Ureter (tissue), 1 donor: Measurements from ENCODE around the gene MYOCOS. TPM values are rescaled to one million over a fixed set of nuclear protein-coding genes. Genes with fewer than 3 reads are reported as not detected.

Source experiments
- DNase-seq: peaks from one replicate; pipeline ENCODE4 v3.0.0-alpha.2; 2020; ENCODE audit warnings: low spot score
- total RNA-seq: library from RNA; stranded (reverse); gene quantifications from one replicate; pipeline ENCODE4 v1.2.4, GENCODE V29; 2023
- donor health status: DM: yes; HTN: yes; CAD: no.

MYOCOS gene
- total RNA-seq, 1 donor from 2014 or later = not detected

DNA sequence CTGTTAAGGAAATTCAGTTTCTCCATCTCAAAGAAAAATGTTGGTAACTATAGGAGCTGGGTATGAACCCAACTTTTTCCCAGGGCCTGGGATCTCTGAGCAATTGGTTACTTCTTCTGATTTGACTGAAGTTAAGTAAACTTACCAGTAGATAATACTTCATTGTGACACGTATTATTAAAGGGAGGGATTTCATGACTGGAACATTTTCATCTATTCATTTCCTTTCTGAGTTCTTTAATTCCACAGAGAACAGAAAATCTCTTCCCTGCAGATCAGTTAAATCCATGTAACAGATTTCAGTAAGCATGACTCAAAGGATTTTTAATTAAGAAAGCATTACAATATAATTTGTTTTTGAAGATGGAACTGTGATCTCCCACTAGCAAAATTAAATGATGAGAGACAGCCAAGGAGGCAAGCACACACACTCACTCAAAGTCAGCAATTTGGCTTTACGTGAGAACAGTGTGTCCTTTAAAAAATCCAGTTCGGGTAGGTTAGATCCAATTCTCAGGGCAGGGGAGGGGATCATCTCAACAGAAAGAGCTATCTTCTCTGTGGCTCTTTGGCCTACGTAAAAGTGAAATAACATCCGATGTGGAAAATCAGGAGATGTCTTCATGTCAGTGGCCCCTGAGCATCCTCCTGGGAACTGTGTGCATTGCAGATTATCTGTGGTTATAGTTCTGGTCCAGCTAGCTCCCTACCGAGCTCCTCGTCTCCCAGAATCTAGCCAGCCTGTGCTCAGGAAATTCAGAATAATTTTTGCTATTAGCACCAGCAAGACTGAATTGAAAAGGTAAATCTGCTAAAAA lies 41.2 kb downstream of the MYOCOS start:
- no peak for DNase-seq

DNA sequence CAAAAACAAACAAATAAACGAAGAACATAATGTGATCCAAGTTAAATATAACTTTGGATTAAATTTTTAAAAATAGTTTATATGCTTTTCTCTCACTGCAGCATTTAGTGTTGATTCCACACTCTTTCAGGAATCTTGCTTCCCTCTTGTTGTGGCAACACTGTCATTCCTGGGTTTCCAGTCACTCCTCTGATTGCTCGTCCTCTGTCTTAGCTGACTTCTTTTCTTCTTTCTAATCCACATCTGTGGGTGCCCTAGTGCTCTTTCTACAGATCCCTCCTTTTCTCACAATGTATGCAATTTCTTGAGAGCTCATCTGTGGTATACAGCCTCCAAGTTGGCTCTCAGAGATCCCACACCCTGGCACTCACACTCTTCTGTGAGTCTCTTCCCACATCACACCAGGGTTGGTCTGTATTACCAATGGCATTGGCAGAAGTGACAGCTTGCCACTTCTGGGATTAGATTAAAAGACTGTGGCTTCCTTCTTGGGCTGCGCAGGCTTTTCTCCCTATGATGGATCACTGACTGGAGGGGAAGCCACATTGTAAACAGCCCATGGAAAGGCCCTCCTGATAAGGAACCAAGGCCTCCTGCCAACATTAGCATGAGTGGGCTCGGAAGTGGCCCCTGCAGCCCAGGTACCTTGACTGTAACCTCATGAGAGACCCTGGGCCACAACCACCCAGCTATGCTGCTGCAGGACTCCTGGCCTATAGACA lies 42.0 kb downstream of the MYOCOS start:
- DNase-seq = no peak

DNA sequence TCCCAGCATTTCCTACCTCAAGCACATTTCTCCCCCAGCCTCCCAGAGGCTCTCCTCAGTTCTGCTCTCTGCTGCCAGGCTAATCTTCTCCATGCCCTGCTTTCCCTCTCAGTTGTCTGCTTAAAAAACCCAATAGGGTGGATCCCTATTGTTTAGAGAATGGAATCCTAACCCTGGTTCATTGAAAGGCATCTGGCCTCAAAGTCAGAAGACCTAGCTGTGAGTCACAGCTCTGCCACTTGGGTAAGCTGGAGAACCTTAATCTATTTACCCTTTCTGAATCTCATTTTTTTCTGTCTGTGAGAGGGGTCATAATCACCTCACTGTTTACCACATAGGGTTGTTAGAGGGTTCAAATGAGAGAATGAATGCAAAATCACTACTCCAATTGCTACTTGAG lies 42.9 kb downstream of the MYOCOS start:
- DNase-seq = no peak

DNA sequence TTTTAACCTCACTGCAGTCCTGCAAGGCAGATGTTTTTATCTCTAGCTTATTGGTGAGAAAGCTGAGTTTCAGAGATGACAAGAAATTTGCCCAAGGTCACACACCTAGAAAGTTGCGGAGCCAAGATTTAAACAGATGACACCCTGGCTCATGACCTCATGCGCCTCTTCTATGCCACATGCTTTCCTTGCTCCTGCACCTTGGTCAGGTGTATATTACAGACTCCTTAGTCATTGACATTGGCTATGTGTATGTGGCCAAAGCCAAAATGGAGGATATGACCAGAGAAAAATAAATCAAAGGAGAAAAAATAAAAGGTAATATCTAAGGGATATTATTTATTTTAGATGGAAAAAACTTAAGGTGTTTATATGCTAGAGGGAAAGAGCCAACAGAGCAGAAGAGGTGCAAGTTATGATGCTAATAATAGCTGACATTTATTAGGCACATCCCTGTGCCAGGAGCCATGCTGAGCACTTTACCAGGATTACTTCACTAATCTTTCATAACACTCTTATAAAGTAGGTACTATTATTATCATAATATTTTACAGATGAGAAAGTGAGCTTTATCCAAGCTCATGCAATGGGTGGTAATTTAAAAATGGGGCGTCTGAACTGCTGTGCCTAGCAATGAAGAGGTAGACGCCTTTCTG lies 44.2 kb downstream of the MYOCOS start:
- no peak for DNase-seq

DNA sequence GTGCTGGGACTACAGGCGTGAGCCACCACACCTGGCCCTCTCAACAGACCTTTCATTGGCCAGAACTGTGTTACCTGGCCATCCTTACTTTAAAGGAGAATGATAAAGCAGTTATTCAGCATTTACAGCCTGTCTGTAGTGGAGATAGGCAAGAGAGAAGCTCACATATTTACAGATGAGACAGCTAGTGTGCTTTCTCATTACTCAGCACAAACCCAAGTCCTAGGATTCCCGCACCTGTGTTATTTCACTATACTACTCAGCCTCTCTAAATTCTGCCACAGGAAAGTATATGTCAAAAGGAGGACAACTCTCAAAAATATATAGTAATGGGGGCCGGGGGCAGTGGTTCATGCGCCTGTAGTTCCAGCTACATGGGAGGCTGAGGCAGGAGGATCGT lies 46.3 kb downstream of the MYOCOS start:
- no peak for DNase-seq

DNA sequence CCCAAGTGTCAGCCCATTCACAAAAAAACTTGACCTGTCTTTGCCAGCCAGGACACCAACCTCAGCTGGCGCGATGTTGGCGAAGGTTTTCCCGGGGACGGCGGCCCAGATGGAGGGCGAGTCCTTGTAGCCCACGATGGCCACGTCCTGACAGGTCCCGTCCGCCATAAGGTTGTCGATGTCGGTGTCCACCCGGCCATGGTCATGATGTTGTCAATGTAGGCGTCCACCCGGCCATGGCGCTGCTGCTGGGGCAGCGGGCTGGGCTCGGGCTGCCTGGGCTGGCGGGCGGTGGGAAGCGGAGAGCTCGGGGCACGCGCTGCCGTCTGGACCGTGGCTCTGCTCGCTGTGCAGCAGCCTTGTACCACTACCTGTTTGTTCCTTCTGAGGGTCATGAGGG lies 48.7 kb downstream of the MYOCOS start:
- no peak for DNase-seq

DNA sequence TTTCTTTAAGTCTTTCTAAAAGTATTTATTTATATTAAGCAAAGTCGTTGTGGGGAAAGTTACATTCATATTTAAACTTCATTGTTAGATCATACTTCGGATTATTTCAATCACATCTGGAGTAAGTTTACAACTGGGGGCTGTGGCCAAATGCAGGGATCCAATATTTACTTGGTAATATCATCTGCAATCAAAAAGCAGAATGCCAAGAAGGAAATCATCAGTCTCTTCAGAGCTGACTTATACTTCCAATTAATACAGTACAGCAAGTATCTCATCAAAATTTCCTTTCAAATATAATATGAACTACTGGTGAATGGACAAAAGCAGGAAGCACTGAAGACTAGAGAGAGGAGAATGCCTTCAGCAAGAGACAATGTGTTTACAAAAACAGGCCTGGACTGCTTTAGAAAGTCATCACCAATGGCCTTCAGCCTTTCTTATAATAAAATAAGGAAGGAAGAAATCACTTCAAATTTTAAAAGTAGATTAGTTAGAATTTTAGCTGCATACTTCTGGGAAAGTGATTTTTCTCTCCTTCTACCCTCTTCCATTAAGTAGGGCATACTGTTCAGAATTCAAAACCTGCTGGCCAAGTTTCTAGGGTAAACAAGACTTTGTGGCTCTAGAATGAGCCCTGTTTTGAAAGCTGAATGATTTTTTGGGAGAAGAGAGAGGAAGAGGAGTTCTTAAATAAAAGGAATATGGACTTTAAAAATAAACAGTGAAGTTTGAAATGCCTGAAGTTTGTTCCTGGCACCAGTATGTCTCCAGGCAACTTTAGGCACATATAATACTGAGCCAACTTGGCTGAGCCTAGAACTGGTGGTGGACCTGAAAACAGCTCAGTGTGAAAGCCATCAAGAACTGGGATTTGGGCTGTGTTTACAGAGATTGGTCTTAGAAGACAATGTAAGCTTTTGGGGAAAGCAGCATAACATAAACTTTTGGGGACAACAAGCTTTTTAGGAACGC lies 52.7 kb downstream of the MYOCOS start:
- DNase-seq = no peak

Other genes with a start within 250 kb of the MYOCOS start
- 254 TPM for gene PRRC2C, start 136.7 kb upstream of the MYOCOS start, total RNA-seq
- gene MYOC, start 30.4 kb downstream of the MYOCOS start, total RNA-seq = 0.75 TPM
- 16.3 TPM for gene VAMP4, start 119.8 kb downstream of the MYOCOS start, total RNA-seq
- 36.3 TPM for gene METTL13, start 159.4 kb downstream of the MYOCOS start, total RNA-seq
- gene DNM3, start 219.3 kb downstream of the MYOCOS start, total RNA-seq = 7.9 TPM